Nephron progenitor cell (in vitro differentiated cells): ENCODE results near the gene WFIKKN2.
A peak's percentile ranks its signal among the peaks of the same experiment; 100 is the strongest.

Experiments
- DNase-seq: peaks from one replicate; pipeline ENCODE4 v3.0.0; 2021
- H3K27ac Mint-ChIP-seq: 2 replicates; pipeline ENCODE4 v1.8.0; 2021; ENCODE audit warnings: mild to moderate bottlenecking, moderate library complexity, mixed read lengths
- H3K27me3 Mint-ChIP-seq: 2 replicates; pipeline ENCODE4 v1.8.0; 2021; ENCODE audit warnings: mild to moderate bottlenecking, low read depth, mixed read lengths; ENCODE audit not compliant: poor library complexity
- H3K36me3 Mint-ChIP-seq: 2 replicates; pipeline ENCODE4 v1.8.0; 2021; ENCODE audit warnings: low read depth, mixed read lengths
- H3K4me1 Mint-ChIP-seq: 2 replicates; pipeline ENCODE4 v1.8.0; 2021; ENCODE audit warnings: mixed read lengths
- H3K4me3 Mint-ChIP-seq: 2 replicates; pipeline ENCODE4 v1.8.0; 2021; ENCODE audit warnings: mild to moderate bottlenecking, moderate library complexity, mixed read lengths
- H3K9me3 Mint-ChIP-seq: 2 replicates; pipeline ENCODE4 v1.8.0; 2021; ENCODE audit warnings: mild to moderate bottlenecking, moderate library complexity, mixed read lengths
- CTCF ChIP-seq: fragments of 200-600 bp; sonication (generic); IDR thresholded peaks from 2 replicates; pipeline ENCODE4 v1.5.0; 2021; ENCODE audit warnings: antibody characterized with exemption

WFIKKN2 gene

GRCh38 chr17:50830352-50830751 lies 5.0 kb upstream of the WFIKKN2 start:
- no peaks in the 10 kb centered on the region for H3K36me3 Mint-ChIP-seq
- no peak overlapping the region for H3K4me3 Mint-ChIP-seq
- peaks cover 3% of the 10 kb centered on the region for H3K27me3 Mint-ChIP-seq
- no peaks in the 10 kb centered on the region for H3K9me3 Mint-ChIP-seq
- TF ChIP-seq CTCF, result no peak
- H3K27ac Mint-ChIP-seq, result no peak overlapping the region
- DNase-seq, result no peak
- peaks cover 69% of the 10 kb centered on the region for H3K4me1 Mint-ChIP-seq

GRCh38 chr17:50830994-50831393 lies 4.4 kb upstream of the WFIKKN2 start:
- peaks cover 74% of the 10 kb centered on the region for H3K4me1 Mint-ChIP-seq
- H3K4me3 Mint-ChIP-seq, result peak overlapping the region; percentile 67
- peak; percentile 57 for DNase-seq
- H3K27ac Mint-ChIP-seq, result peak overlapping the region; percentile 92
- no peak for TF ChIP-seq CTCF
- H3K36me3 Mint-ChIP-seq, result no peaks in the 10 kb centered on the region
- H3K27me3 Mint-ChIP-seq, result peaks cover 6% of the 10 kb centered on the region
- no peaks in the 10 kb centered on the region for H3K9me3 Mint-ChIP-seq

- no peak for DNase-seq
- H3K27me3 Mint-ChIP-seq, result peaks cover 7% of the 10 kb centered on the region
- no peak overlapping the region for H3K4me3 Mint-ChIP-seq
- no peaks in the 10 kb centered on the region for H3K36me3 Mint-ChIP-seq
- H3K27ac Mint-ChIP-seq, result no peak overlapping the region
- TF ChIP-seq CTCF, result no peak
- H3K4me1 Mint-ChIP-seq, result peaks cover 74% of the 10 kb centered on the region
- H3K9me3 Mint-ChIP-seq, result no peaks in the 10 kb centered on the region
Observed at GRCh38 chr17:50831471-50831928, 3.9 kb upstream of the WFIKKN2 start.

- H3K4me3 Mint-ChIP-seq, result peak overlapping the region; percentile 13
- no peaks in the 10 kb centered on the region for H3K9me3 Mint-ChIP-seq
- H3K36me3 Mint-ChIP-seq, result no peaks in the 10 kb centered on the region
- peak overlapping the region; percentile 54 for H3K27ac Mint-ChIP-seq
- H3K27me3 Mint-ChIP-seq, result peaks cover 7% of the 10 kb centered on the region
- H3K4me1 Mint-ChIP-seq, result peaks cover 74% of the 10 kb centered on the region
- TF ChIP-seq CTCF, result no peak
- DNase-seq, result no peak
Observed at GRCh38 chr17:50832267-50832863, 3.0 kb upstream of the WFIKKN2 start.

GRCh38 chr17:50832864-50833381 lies 2.5 kb upstream of the WFIKKN2 start:
- no peak for DNase-seq
- H3K36me3 Mint-ChIP-seq, result no peaks in the 10 kb centered on the region
- peak overlapping the region; percentile 13 for H3K4me3 Mint-ChIP-seq
- TF ChIP-seq CTCF, result no peak
- peak overlapping the region; percentile 54 for H3K27ac Mint-ChIP-seq
- H3K27me3 Mint-ChIP-seq, result peaks cover 7% of the 10 kb centered on the region
- H3K4me1 Mint-ChIP-seq, result peaks cover 75% of the 10 kb centered on the region
- H3K9me3 Mint-ChIP-seq, result no peaks in the 10 kb centered on the region
